NCI-H1694 treated with DMSO at 0.1 percent for 48 hours (cell line): ENCODE measurements around the gene PITHD1.
"Not testable (repeated sequence)": the region's sequence is repeated elsewhere in the genome, so short reads cannot be mapped to it uniquely, and the experiment has no call there.

Experiments used
- DNase-seq: peaks from one replicate; lab custom pipeline; 2025; lab: John Stamatoyannopoulos, UW

Gene PITHD1

GRCh38 chr1:23825762-23826522 lies 47.7 kb downstream of the PITHD1 start:
- DNase-seq = no peak

GRCh38 chr1:23826590-23826989 lies 48.4 kb downstream of the PITHD1 start:
- not testable (repeated sequence) for DNase-seq

- no peak for DNase-seq
Measured at GRCh38 chr1:23827717-23828116, 49.5 kb downstream of the PITHD1 start.

- not testable (repeated sequence) for DNase-seq
Measured at GRCh38 chr1:23834156-23834555, 55.9 kb downstream of the PITHD1 start.

- no peak for DNase-seq
Measured at GRCh38 chr1:23836037-23836436, 57.8 kb downstream of the PITHD1 start.
